ENCODE results near the gene ANKRD12.

Gene ANKRD12

GRCh38 chr18:9323750-9324445 is 187.3 kb downstream of the ANKRD12 start:
- Histone ChIP-seq H3K36me3 (replicated peaks in 1 of 2; ENCODE audit: control insufficient read depth in 2 of 2, insufficient read depth in 2 of 2, low read length in 2 of 2) (no peaks in the 10 kb centered on the region), H2AFZ (ENCODE audit: low read length) (no peak overlapping the region), H3K27ac (replicated peaks; ENCODE audit: low read length) (no peak overlapping the region), H3K79me1 (ENCODE audit: low read depth, low read length) (no peaks in the 10 kb centered on the region), H4K91ac (ENCODE audit: low read depth, low read length, poor library complexity) (no peak overlapping the region), H3K4me1 (ENCODE audit: control insufficient read depth in 2 of 2, insufficient read depth in 1 of 2, low read depth in 1 of 2, low read length in 2 of 2) (no peaks in the 10 kb centered on the region), H3K18ac (ENCODE audit: low read length) (no peak overlapping the region), H2BK5ac (ENCODE audit: low read length) (no peak overlapping the region), H3K4me2 (ENCODE audit: insufficient read depth, low read length, poor library complexity, severe bottlenecking) (no peak overlapping the region), H3K14ac (ENCODE audit: low read length) (no peak overlapping the region), H2BK12ac (ENCODE audit: low read length) (no peak overlapping the region), H3K23ac (ENCODE audit: low read depth, low read length, poor library complexity) (no peak overlapping the region), H3K9me3 (replicated peaks in 1 of 2; ENCODE audit: control insufficient read depth in 2 of 2, insufficient read depth in 1 of 2, low read depth in 1 of 2, low read length in 2 of 2) (peaks cover 0 to 10% of the 10 kb centered on the region in 2 donors), H3K9ac (ENCODE audit: low read depth, low read length, poor library complexity) (no peak overlapping the region), H2BK120ac (ENCODE audit: low read depth, low read length) (no peak overlapping the region), H3K4ac (ENCODE audit: low read length) (no peak overlapping the region), H2BK15ac (ENCODE audit: low read length) (no peak overlapping the region), H4K8ac (ENCODE audit: low read depth, low read length) (no peak overlapping the region), H3K27me3 (ENCODE audit: control insufficient read depth in 3 of 3, insufficient read depth in 3 of 3, low read depth in 1 of 3, low read length in 3 of 3) (no peaks in the 10 kb centered on the region), H2AK5ac (ENCODE audit: low read depth, low read length) (no peak overlapping the region), H3K4me3 (ENCODE audit: low read length in 2 of 2) (no peak overlapping the region)
- no CpG with 5 or more reads among the region's 3 CpGs for WGBS, 2 donors (ENCODE audit: extremely low coverage in 2 of 2, insufficient read length in 2 of 2, insufficient replicate concordance in 1 of 2)
- DNase-seq (ENCODE audit: low spot score) = no peak

- no CpG with 5 or more reads among the region's 2 CpGs for WGBS, 2 donors (ENCODE audit: extremely low coverage in 2 of 2, insufficient read length in 2 of 2, insufficient replicate concordance in 1 of 2)
Observed at GRCh38 chr18:9325716-9326115, 189.1 kb downstream of the ANKRD12 start.

GRCh38 chr18:9328776-9329175 is 192.2 kb downstream of the ANKRD12 start:
- peaks cover 0 to 2% of the 10 kb centered on the region in 2 donors for H3K4me1 ChIP-seq (ENCODE audit: control insufficient read depth in 2 of 2, insufficient read depth in 1 of 2, low read depth in 1 of 2, low read length in 2 of 2)
- H2BK15ac ChIP-seq (ENCODE audit: low read length) = no peak overlapping the region
- H3K4me3 ChIP-seq (ENCODE audit: low read length in 2 of 2) = no peak overlapping the region
- H3K9me3 ChIP-seq (replicated peaks in 1 of 2; ENCODE audit: control insufficient read depth in 2 of 2, insufficient read depth in 1 of 2, low read depth in 1 of 2, low read length in 2 of 2) = peaks cover 0 to 13% of the 10 kb centered on the region in 2 donors
- WGBS, 2 donors (ENCODE audit: extremely low coverage in 2 of 2, insufficient read length in 2 of 2, insufficient replicate concordance in 1 of 2) = no CpG with 5 or more reads among the region's 2 CpGs
- no peak overlapping the region for H2BK120ac ChIP-seq (ENCODE audit: low read depth, low read length)
- H2AK5ac ChIP-seq (ENCODE audit: low read depth, low read length) = no peak overlapping the region
- no peak overlapping the region for H3K27ac ChIP-seq (replicated peaks; ENCODE audit: low read length)
- no peak overlapping the region for H2BK12ac ChIP-seq (ENCODE audit: low read length)
- no peak overlapping the region for H3K4me2 ChIP-seq (ENCODE audit: insufficient read depth, low read length, poor library complexity, severe bottlenecking)
- no peak for DNase-seq (ENCODE audit: low spot score)
- H4K91ac ChIP-seq (ENCODE audit: low read depth, low read length, poor library complexity) = no peak overlapping the region
- H3K4ac ChIP-seq (ENCODE audit: low read length) = no peak overlapping the region
- no peak overlapping the region for H2BK5ac ChIP-seq (ENCODE audit: low read length)
- H3K18ac ChIP-seq (ENCODE audit: low read length) = no peak overlapping the region
- H2AFZ ChIP-seq (ENCODE audit: low read length) = no peak overlapping the region
- H3K23ac ChIP-seq (ENCODE audit: low read depth, low read length, poor library complexity) = no peak overlapping the region
- no peaks in the 10 kb centered on the region for H3K27me3 ChIP-seq (ENCODE audit: control insufficient read depth in 3 of 3, insufficient read depth in 3 of 3, low read depth in 1 of 3, low read length in 3 of 3)
- no peaks in the 10 kb centered on the region for H3K79me1 ChIP-seq (ENCODE audit: low read depth, low read length)
- H3K14ac ChIP-seq (ENCODE audit: low read length) = no peak overlapping the region
- no peaks in the 10 kb centered on the region for H3K36me3 ChIP-seq (replicated peaks in 1 of 2; ENCODE audit: control insufficient read depth in 2 of 2, insufficient read depth in 2 of 2, low read length in 2 of 2)
- H3K9ac ChIP-seq (ENCODE audit: low read depth, low read length, poor library complexity) = no peak overlapping the region
- H4K8ac ChIP-seq (ENCODE audit: low read depth, low read length) = no peak overlapping the region

More at GRCh38 chr18:9325716-9326115, 189.1 kb downstream of the ANKRD12 start:
- Histone ChIP-seq H2BK15ac (ENCODE audit: low read length) (no peak overlapping the region), H3K27me3 (ENCODE audit: control insufficient read depth in 3 of 3, insufficient read depth in 3 of 3, low read depth in 1 of 3, low read length in 3 of 3) (no peaks in the 10 kb centered on the region), H2BK12ac (ENCODE audit: low read length) (no peak overlapping the region), H2BK5ac (ENCODE audit: low read length) (no peak overlapping the region), H3K23ac (ENCODE audit: low read depth, low read length, poor library complexity) (no peak overlapping the region), H3K18ac (ENCODE audit: low read length) (no peak overlapping the region), H3K79me1 (ENCODE audit: low read depth, low read length) (no peaks in the 10 kb centered on the region), H2BK120ac (ENCODE audit: low read depth, low read length) (no peak overlapping the region), H3K27ac (replicated peaks; ENCODE audit: low read length) (no peak overlapping the region), H4K8ac (ENCODE audit: low read depth, low read length) (no peak overlapping the region), H3K4me2 (ENCODE audit: insufficient read depth, low read length, poor library complexity, severe bottlenecking) (no peak overlapping the region), H3K9me3 (replicated peaks in 1 of 2; ENCODE audit: control insufficient read depth in 2 of 2, insufficient read depth in 1 of 2, low read depth in 1 of 2, low read length in 2 of 2) (peaks cover 0 to 10% of the 10 kb centered on the region in 2 donors), H2AFZ (ENCODE audit: low read length) (no peak overlapping the region), H3K4ac (ENCODE audit: low read length) (no peak overlapping the region), H3K36me3 (replicated peaks in 1 of 2; ENCODE audit: control insufficient read depth in 2 of 2, insufficient read depth in 2 of 2, low read length in 2 of 2) (no peaks in the 10 kb centered on the region), H4K91ac (ENCODE audit: low read depth, low read length, poor library complexity) (no peak overlapping the region), H3K4me3 (ENCODE audit: low read length in 2 of 2) (no peak overlapping the region), H2AK5ac (ENCODE audit: low read depth, low read length) (no peak overlapping the region), H3K14ac (ENCODE audit: low read length) (no peak overlapping the region), H3K4me1 (ENCODE audit: control insufficient read depth in 2 of 2, insufficient read depth in 1 of 2, low read depth in 1 of 2, low read length in 2 of 2) (peaks cover 0 to 2% of the 10 kb centered on the region in 2 donors), H3K9ac (ENCODE audit: low read depth, low read length, poor library complexity) (no peak overlapping the region)
- DNase-seq (ENCODE audit: low spot score) = no peak

GRCh38 chr18:9329471-9329870 is 192.9 kb downstream of the ANKRD12 start:
- H3K4me2 ChIP-seq (ENCODE audit: insufficient read depth, low read length, poor library complexity, severe bottlenecking) = no peak overlapping the region
- no peak overlapping the region for H2BK12ac ChIP-seq (ENCODE audit: low read length)
- no peak overlapping the region for H3K4ac ChIP-seq (ENCODE audit: low read length)
- H2AFZ ChIP-seq (ENCODE audit: low read length) = no peak overlapping the region
- no CpG with 5 or more reads among the region's 1 CpG for WGBS, 2 donors (ENCODE audit: extremely low coverage in 2 of 2, insufficient read length in 2 of 2, insufficient replicate concordance in 1 of 2)
- DNase-seq (ENCODE audit: low spot score) = no peak
- H3K36me3 ChIP-seq (replicated peaks in 1 of 2; ENCODE audit: control insufficient read depth in 2 of 2, insufficient read depth in 2 of 2, low read length in 2 of 2) = no peaks in the 10 kb centered on the region
- H2BK120ac ChIP-seq (ENCODE audit: low read depth, low read length) = no peak overlapping the region
- H3K79me1 ChIP-seq (ENCODE audit: low read depth, low read length) = no peaks in the 10 kb centered on the region
- H3K9ac ChIP-seq (ENCODE audit: low read depth, low read length, poor library complexity) = no peak overlapping the region
- peaks cover 0 to 2% of the 10 kb centered on the region in 2 donors for H3K4me1 ChIP-seq (ENCODE audit: control insufficient read depth in 2 of 2, insufficient read depth in 1 of 2, low read depth in 1 of 2, low read length in 2 of 2)
- no peaks in the 10 kb centered on the region for H3K27me3 ChIP-seq (ENCODE audit: control insufficient read depth in 3 of 3, insufficient read depth in 3 of 3, low read depth in 1 of 3, low read length in 3 of 3)
- H2BK5ac ChIP-seq (ENCODE audit: low read length) = no peak overlapping the region
- H2BK15ac ChIP-seq (ENCODE audit: low read length) = no peak overlapping the region
- H3K14ac ChIP-seq (ENCODE audit: low read length) = no peak overlapping the region
- H3K4me3 ChIP-seq (ENCODE audit: low read length in 2 of 2) = no peak overlapping the region
- H3K27ac ChIP-seq (replicated peaks; ENCODE audit: low read length) = no peak overlapping the region
- no peak overlapping the region for H4K8ac ChIP-seq (ENCODE audit: low read depth, low read length)
- no peak overlapping the region for H2AK5ac ChIP-seq (ENCODE audit: low read depth, low read length)
- peaks cover 0 to 13% of the 10 kb centered on the region in 2 donors for H3K9me3 ChIP-seq (replicated peaks in 1 of 2; ENCODE audit: control insufficient read depth in 2 of 2, insufficient read depth in 1 of 2, low read depth in 1 of 2, low read length in 2 of 2)
- H4K91ac ChIP-seq (ENCODE audit: low read depth, low read length, poor library complexity) = no peak overlapping the region
- H3K18ac ChIP-seq (ENCODE audit: low read length) = no peak overlapping the region
- no peak overlapping the region for H3K23ac ChIP-seq (ENCODE audit: low read depth, low read length, poor library complexity)

Measured in neuronal stem cell (in vitro differentiated cells).